LNCAP (cell line): ENCODE results near the gene PLA2G2D.

ENCODE experiments used
- TF ChIP-seq, protein P1 (sequence below): fragments of 450-650 bp; IDR thresholded peaks from 2 replicates; pipeline ENCODE4 v1.5.1; 2017; ENCODE audit warnings: mild to moderate bottlenecking

Gene PLA2G2D

DNA sequence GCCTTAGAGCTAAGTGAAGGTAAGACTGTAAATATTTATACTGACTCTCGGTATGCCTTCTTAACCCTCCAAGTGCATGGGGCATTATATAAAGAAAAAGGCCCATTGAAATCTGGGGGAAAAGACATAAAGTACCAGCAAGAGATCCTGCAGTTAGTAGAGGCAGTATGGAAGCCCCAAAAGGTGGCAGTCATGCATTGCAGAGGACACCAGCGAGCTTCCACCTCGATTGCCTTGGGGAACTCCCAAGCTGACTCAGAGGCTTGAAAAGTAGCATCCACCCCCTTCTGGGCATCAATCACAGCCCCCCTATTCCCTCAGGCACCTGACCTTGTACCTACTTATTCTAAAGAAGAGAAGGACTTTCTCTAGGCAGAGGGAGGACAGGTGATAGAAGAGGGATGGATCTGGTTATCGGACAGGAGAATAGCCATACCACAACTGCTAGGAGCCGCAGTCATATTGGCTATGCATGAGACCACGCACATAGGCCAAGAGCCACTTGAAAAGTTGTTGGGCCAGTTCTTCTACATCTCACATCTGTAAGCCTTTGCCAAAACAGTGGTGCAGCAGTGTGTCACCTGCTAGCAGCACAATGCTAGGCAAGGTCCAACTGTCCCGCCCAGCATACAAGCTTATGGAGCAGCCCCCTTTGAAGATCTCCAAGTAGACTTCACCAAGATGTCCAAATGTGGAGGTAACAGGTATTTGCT lies 39.2 kb upstream of the PLA2G2D start:
- TF ChIP-seq, protein P1, sequence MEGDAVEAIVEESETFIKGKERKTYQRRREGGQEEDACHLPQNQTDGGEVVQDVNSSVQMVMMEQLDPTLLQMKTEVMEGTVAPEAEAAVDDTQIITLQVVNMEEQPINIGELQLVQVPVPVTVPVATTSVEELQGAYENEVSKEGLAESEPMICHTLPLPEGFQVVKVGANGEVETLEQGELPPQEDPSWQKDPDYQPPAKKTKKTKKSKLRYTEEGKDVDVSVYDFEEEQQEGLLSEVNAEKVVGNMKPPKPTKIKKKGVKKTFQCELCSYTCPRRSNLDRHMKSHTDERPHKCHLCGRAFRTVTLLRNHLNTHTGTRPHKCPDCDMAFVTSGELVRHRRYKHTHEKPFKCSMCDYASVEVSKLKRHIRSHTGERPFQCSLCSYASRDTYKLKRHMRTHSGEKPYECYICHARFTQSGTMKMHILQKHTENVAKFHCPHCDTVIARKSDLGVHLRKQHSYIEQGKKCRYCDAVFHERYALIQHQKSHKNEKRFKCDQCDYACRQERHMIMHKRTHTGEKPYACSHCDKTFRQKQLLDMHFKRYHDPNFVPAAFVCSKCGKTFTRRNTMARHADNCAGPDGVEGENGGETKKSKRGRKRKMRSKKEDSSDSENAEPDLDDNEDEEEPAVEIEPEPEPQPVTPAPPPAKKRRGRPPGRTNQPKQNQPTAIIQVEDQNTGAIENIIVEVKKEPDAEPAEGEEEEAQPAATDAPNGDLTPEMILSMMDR = no peak

DNA sequence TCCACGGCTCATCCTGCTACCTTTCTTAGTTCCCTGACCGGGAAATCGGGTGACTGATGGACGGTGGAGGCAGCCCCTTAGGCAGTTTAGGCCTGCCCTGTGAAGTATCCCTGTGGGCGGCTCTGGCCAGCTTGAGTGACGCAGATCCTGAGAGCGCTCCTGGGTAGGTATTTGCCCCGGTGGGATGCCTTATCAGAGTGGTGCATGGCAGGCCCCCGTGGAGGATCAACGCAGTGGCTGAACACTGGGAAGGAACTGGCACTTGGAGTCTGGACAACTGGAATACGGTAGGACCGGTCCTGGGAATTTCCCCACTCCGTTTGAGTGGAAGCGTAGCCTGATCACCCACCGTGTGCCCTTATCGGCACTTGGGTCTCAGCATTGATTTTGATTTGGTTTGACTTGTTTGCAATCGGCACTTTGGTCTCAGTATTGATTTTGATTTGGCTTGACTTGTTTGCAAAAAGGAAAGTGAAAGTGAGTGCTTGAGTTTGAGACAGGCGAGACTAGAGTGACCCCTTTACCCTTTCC lies 35.0 kb upstream of the PLA2G2D start:
- TF ChIP-seq, protein P1 = no peak

DNA sequence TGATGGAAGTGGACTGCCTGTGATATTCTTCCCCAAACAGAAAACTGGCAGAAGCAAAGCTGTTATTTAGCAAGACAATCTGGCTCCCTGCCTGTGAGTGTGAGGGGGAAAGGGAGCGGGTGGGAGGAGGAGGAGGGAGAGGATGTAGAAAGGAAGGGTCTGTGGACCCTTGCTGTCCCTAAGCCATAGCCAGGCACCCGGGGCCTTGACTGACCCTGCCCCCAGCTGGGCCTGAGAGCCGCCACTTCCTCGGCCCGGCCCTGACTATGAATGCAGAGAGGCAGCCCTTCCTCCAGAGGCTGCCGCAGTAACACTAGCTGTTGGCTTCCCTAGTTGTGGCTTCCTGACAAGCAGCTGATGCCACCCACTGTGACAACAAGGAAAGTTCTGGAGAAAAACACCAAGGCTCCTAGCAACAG lies 33.7 kb upstream of the PLA2G2D start:
- TF ChIP-seq, protein P1 = no peak

DNA sequence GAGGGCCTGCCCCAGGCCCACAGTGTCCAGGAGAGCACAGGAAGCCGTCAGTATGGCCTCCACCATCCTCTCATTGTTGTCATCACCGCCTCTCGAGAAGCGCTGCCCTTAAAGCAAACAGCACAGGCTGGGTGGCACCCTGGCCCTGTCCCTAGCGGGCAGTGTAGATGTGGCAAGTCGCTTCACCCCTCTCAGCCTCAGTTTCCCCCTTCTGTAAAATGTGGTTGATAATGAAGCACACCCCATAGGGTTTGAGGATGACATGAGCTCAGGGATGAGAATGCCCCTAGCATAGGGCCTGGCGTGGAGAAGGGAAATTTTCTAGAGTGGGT lies 33.2 kb upstream of the PLA2G2D start:
- TF ChIP-seq, protein P1 = 0 out of 2 replicates have a peak, but pooled peaks have one; percentile 18

DNA sequence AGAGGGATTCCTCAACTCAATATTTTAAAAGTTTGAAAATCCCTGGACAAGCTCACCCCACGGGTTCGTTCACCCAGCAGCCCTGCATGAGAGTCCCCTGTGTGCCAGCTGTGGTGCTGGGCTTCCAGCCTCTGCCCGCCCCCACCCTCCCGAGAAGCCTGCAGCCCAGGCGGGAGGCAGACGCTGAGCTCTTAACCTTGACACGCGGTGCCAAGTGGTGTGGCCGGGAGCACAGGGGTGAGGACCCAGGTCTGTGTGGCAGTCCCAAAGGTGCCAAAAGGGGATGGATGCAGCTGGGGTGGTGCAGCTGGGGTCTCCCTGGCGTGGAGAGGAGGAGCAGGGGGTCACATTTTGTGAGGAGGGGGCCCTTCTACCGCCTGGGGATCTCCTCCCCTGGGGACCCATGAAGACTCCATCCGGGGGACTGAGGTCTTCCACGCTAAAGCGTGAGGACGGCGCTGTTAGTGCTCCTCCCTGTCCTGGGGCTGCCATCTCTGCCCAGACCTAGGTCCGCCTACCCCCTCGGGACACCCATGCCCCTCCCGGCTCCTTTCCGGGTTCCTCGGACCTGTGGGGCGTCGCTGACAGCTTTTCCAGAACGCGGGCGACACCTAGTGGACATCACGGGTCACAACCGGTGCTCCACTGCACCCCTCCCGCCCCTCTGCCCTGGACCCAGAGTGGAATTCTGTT lies 32.7 kb upstream of the PLA2G2D start:
- TF ChIP-seq, protein P1 = peak; percentile 65

DNA sequence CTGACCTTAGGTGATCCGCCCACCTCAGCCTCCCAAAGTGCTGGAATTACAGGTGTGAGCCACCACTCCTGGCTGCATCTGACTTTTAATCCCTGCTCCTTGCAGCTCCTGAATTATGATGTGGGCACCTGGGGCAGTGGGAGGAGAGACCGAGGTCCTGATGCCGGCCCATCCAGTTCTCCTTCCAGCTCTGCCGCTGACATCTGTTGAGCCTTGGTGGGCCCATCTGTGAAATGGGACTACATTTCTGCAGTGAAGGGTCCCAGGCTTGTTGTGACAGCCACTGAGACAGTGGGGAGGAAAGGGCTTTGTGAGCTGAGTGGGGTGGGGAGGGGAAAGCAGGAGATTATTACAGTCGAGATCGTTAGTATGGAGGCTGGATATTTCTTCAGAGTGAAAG lies 31.6 kb upstream of the PLA2G2D start:
- TF ChIP-seq, protein P1 = no peak

DNA sequence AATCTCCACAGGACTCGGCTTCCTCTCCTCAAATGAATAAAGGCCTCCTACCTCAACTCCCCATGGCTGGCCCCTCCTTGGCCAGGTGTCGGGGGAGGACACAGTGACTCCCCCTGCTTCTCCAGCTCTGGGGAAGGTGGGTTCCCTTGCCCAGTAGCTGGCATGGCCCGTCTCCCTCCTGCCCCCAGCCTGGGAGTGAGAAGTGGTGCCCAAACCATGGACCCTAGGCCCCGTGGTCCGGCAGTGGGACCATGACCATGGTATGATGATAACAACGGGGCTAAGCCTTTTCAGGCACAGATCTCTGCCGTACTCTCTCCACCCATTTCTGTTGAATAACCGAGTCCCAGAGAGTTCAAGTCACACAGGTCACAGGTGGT lies 31.0 kb upstream of the PLA2G2D start:
- TF ChIP-seq, protein P1 = no peak
